Dermis microvascular lymphatic vessel endothelial cell (primary cell): Measurements from ENCODE around the gene LRIT1. TPM values are rescaled to one million over a fixed set of nuclear protein-coding genes. Genes with fewer than 3 reads are reported as not detected.

ENCODE experiments used
- DNase-seq, 2 donors: peaks; one replicate each; pipeline versions ENCODE4 v3.0.0 to v3.0.0-alpha.2; 2010; ENCODE audit warnings: low read depth in 2 of 2
- total RNA-seq: library from RNA; depleted of rRNA; stranded (reverse); fragments of >200 nt; gene quantifications from 2 replicates; pipeline ENCODE4 v1.2.1, GENCODE V29; 2014

LRIT1 gene
- total RNA-seq, 1 donor from 2014 or later, result not detected

DNA sequence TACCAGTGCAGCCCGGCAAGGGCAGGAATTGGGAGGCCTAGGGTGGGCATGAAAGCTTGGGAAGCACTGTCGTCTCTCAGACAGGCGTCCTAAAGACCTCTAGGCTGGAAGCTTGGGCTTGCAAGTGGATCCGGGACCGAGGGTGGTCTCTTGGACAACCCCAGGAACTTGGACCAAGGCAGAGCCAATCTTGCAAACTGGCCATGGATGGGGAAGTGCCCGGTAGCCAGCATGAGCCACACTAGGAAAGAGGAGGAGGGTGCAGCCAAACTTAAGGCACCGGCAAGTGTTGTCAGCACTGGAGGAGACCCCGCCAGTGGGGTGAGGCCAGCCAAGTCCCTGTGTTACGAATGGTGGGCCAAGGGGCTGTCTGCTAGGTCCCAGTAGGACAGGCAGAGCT is 24.5 kb downstream of the LRIT1 start:
- DNase-seq, result no peak

GRCh38 chr10:84214612-84215235 is 26.6 kb downstream of the LRIT1 start:
- DNase-seq, result peak in 1 of 2 donors; percentile 3

DNA sequence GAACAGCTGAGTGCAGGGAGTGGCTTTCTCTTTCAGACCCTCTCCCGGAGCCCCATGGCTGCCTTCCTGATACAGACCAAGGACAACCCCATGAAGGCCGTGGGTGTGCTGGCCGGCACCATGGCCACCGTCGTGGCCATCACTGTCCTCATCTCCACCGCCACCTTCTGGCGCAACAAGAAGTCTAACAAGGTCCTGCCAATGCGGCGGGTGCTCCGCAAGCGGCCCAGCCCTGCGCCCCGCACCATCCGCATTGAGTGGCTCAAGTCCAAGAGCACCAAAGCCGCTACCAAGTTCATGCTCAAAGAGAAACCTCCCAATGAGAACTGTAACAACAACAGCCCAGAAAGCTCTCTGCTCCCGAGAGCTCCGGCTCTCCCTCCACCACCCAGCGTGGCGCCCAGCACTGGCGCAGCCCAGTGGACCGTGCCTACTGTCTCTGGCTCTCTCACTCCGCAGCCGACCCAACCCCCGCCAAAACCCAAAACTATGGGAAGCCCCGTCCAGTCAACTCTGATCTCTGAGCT is 27.2 kb downstream of the LRIT1 start:
- DNase-seq, result no peak

GRCh38 chr10:84213076-84213475 is 28.3 kb downstream of the LRIT1 start:
- DNase-seq, result no peak

- no peak for DNase-seq
Observed at GRCh38 chr10:84212014-84212413, 29.3 kb downstream of the LRIT1 start.

DNA sequence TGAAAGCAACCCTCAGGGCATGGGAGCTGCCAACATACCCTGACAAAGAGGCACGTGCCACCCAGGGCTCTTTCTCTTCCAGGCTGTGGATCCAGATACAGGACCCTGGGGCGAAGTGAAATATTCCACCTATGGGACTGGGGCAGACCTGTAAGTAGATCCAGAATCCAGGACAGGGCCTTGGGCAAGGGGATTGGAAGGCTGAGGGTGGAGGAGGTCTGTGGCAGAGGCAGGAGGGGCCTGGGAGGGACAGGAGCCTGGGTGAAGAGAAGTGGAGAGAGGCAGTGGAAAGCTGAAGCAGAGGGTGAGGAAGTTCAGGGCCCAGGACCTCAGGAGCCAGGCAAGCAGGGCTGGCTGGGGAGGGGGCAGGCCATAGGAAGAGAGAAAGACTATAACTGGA is 29.8 kb downstream of the LRIT1 start:
- no peak for DNase-seq

DNA sequence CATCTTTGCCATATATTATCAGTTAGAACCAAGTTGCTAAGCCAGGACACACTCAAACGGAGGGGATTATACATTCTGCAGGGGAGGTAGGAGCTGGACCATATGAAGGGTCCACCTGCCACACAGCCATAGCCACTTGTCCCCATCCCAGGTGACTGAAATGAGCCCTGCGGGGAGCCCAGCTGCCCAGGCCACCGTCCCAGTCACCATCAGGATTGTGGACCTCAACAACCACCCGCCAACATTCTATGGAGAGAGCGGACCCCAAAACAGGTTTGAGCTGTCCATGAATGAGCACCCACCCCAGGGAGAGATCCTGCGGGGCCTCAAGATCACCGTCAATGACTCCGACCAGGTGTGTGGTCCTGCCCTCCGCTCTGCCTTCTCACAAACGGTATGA is 33.3 kb downstream of the LRIT1 start:
- DNase-seq, result no peak

DNA sequence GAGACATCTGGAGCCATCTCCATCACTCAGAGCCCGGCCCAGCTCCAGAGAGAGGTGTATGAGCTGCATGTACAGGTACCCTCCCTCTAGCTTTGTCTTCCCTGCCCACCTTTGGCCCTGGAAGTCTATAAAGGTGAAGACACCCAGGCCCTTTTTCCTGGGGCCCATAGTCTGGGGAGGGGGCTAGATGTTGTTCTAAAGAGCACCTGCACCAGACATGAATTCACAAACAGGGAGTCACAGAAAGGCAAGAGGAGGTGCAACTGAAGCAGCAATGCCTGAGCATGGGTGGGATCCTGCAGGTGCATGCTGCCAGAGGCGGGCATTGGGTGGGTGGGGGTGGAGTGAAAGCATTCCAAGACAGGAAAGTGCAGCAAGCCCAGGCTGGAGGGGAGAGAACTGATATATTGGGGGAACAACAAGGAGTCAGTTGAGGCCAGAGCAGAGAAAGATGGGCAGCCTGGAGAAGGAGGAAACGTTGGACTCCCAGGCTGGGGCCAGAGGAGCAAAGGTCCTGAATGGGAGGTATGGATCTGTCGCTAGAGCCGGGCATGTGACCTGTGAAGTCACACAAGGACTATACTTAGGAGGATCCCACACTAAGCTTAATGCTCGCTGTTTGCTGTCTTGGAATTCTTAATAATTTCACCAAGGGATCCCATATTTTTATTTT is 35.4 kb downstream of the LRIT1 start:
- DNase-seq, result no peak

DNA sequence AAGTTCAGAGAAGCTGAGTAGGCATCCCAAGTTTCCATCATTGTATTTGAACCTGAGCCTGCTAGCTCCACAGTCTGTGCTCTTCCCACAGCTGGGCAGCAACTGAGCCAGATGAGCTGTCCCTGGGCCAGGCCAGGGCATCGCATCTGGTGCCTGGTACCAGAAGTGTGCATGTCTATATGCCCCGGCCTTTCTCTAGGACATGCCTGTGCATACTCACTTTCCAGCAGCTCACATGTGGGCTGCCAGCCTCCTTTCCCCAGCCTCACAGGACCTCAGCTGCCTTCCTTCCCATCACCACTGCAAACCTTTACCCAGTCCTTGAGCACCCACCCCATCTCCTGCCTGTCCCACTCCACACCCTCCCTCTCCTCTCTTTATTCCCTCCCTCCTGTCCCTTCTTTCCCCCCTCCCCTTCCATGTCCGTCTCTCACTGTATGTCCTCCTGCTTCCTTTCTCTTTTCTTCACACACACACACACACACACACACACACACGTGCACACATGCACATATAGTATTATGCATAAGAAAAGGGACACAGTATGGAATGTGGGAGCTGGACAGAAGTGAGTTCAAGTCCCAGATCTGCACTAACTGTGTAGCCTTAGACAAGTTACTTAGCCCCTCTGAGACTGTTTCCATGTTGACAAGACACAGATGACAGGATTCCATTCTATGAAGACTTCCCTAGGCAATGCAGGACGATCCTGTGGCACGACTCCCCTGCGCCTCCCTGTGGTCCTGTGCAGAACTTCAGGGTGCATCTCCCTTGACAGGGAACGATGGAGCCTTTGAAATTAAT is 36.1 kb downstream of the LRIT1 start:
- DNase-seq, result peak; percentile 5 to 47

- DNase-seq, result no peak
Observed at GRCh38 chr10:84204610-84205009, 36.7 kb downstream of the LRIT1 start.

DNA sequence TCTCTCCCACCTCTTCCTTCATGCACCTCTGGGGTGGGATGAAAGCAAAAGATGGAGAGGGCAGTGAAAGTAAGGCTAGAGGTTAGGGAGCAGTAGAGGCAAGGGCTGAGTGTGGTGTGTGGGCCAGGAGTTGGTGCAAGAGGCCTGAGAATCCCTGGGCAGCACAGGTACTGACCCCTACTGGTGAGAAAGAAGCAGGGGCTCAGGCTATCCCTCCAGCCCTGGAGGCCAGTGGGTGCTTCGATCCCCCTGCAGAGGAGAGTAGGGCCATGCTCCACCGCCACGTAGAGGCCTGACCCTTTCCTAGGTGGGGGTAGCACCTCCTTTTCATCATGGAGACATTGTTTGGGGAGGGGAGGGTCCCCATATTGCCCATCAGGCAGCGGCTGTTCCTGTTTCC is 37.2 kb downstream of the LRIT1 start:
- peak in 1 of 2 donors; percentile 6 for DNase-seq

DNA sequence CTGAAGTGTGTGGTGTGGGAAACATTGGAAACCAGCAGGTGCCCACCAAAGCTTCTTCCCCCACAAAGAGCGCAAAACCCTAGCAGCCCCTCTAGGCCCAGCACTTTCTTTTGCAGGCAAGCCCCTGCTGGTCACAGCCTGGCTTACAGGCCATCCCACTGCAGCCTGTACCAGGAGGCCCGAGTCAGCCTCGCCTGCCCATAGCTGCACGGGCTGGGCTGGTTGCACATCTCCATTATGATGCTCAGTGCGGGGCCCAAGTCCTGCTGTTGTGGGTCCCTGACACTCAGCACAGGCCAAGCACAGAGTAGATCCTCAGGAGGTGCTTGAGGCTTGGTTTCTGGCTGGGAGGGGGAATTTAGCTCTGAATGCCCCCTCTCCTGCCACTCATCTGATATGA is 39.0 kb downstream of the LRIT1 start:
- no peak for DNase-seq

DNA sequence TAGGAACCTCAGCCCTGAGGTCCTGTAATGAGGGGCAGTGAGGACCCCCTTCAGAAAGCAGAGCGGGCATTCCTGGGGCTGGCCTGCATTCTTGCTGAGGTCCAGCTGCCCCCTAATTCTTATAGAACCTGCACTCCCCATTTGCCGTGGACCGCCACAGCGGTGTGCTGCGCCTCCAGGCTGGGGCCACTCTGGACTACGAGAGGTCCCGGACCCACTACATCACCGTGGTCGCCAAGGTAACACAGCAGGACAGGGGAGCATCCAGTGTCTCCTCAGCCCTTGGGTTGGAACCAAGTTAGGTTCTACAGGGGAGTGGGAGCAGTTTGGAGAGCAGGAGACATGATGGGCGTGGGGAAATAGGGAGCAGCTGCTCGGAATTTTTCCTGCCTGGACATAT is 39.7 kb downstream of the LRIT1 start:
- no peak for DNase-seq

GRCh38 chr10:84201244-84201606 is 40.1 kb downstream of the LRIT1 start:
- DNase-seq, result no peak

- DNase-seq, result no peak
Observed at GRCh38 chr10:84200537-84201243, 40.7 kb downstream of the LRIT1 start.

DNA sequence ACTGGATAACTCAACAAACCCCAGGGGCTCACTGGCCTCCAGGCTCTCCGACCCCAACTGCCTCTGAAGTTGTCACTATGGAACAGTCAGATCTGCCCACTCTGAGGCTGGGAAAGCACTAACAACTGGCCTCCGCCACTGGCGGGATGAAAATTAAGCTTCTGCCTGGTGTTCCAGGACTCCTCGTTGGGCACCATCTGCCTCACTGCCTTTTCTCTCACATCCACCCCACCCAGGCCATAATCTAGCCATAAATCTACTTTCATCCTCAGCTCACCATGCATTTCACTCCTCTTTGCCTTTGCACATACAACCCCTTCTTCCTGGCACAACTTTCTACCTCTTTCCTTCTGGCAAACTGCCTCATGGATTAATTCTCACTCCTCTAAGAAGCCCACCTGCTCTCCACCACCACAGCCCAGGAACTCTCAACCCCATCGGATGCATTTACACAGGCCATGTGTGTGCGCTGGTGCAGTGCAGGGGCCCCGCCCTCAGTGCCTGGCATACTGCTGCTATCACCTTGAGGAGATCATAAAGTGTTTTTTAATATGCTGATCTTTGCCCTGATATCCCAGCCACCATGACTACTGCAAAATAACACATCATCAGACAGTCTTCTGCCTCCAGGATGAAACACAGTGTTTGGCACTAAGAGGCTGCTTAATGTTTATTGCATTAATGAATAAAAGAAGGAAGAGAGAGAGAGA is 43.0 kb downstream of the LRIT1 start:
- DNase-seq, result no peak

DNA sequence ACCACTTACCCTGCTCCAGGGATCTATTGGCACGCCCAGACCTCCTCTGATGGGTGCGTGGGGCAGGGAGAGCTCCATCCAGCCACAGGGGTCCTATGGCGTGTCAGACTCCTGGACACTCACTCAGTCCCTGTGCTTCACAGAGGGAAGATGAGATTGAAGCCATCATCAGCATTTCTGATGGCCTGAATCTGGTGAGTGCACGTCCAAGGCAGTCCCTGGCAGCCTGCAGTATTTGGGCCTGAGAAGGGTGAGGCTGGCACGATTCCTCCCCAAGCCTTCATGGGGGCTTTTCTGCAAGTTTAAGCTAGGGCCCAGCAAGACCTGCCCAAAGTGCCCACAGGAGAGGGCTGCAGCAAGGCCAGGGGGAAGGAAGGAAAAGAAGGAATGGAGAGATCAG is 43.7 kb downstream of the LRIT1 start:
- no peak for DNase-seq

DNA sequence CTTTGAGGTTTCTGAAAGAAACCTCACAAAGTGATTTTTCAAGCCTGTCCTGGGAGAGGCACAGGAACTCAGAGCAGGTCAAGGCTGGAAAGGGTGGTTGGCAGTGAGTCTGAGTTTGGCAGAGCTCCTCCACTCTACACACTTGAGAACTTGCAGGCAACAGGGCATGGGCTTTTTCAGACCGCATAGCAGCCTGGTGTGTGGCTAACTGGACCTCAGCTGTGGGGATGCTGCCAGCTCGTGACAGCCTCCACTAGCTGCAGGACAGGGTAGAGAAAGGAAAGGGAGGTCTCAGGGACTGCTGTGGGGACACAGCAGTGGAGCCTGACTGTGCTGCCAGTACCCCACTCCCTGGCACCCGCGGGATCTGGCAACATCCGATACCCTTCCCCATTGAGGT is 44.4 kb downstream of the LRIT1 start:
- no peak for DNase-seq

GRCh38 chr10:84196083-84196482 is 45.3 kb downstream of the LRIT1 start:
- DNase-seq, result no peak

GRCh38 chr10:84195044-84195830 is 46.1 kb downstream of the LRIT1 start:
- no peak for DNase-seq
